ENCODE data around the gene APOE.

Gene APOE

GRCh38 chr19:44954649-44955504 is 49.3 kb downstream of the APOE start, which contains the start of gene CLPTM1:
CLPTM1 (plus strand) TSS chr19:44955380; CDS start chr19:44955396, 16 bp downstream.
- peak; percentile 97 for DNase-seq

- DNase-seq, result no peak
Measured at GRCh38 chr19:44955505-44956439, 50.2 kb downstream of the APOE start.

GRCh38 chr19:44957526-44957925 is 51.9 kb downstream of the APOE start:
- no peak for DNase-seq

- DNase-seq, result no peak
Measured at GRCh38 chr19:44958090-44958489, 52.5 kb downstream of the APOE start.

Measured in HCEC 1CT (cell line).